Pulmonary artery endothelial cell (primary cell): Measurements from ENCODE around the gene TMEM229A. TPM values are rescaled to one million over a fixed set of nuclear protein-coding genes. Genes with fewer than 3 reads are reported as not detected.

Experiments used
- total RNA-seq: library from RNA; depleted of rRNA; stranded (reverse); fragments of >200 nt; gene quantifications from 2 replicates; pipeline ENCODE4 v1.2.3, GENCODE V29; 2014

TMEM229A gene
- total RNA-seq, 1 donor from 2014 or later, result not detected

Other genes with a start within 250 kb of the TMEM229A start
- 0.20 TPM in 1 of 2 replicates, not detected in the other for gene HYAL4, start 187.9 kb downstream of the TMEM229A start, total RNA-seq
- gene SPAM1, start 107.8 kb downstream of the TMEM229A start, total RNA-seq, result not detected in 2 replicates